Measurements from ENCODE around the gene PPL.

DNA sequence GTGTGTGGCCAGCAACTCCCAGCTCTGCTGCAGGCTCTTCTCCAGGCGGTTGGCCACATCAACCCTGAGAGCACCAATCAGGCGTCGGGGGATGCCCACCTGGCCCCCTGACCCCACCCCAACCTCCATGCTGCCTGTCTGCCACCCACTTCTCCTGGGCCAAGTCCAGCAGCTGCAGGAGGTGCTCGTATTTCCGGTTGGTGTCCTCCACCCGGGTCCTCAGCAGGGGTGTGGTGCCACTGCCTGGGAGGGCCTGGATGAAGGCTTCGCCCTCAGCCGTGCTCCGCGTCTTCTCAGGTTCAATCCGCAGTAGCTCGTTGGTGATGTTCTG is 45.1 kb downstream of the PPL start:
- TF ChIP-seq, protein P1, sequence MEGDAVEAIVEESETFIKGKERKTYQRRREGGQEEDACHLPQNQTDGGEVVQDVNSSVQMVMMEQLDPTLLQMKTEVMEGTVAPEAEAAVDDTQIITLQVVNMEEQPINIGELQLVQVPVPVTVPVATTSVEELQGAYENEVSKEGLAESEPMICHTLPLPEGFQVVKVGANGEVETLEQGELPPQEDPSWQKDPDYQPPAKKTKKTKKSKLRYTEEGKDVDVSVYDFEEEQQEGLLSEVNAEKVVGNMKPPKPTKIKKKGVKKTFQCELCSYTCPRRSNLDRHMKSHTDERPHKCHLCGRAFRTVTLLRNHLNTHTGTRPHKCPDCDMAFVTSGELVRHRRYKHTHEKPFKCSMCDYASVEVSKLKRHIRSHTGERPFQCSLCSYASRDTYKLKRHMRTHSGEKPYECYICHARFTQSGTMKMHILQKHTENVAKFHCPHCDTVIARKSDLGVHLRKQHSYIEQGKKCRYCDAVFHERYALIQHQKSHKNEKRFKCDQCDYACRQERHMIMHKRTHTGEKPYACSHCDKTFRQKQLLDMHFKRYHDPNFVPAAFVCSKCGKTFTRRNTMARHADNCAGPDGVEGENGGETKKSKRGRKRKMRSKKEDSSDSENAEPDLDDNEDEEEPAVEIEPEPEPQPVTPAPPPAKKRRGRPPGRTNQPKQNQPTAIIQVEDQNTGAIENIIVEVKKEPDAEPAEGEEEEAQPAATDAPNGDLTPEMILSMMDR (conservative IDR thresholded peaks at IDR 0.05 in 1 of 2, IDR thresholded peaks at IDR 0.05 in 1 of 2; ENCODE audit: extremely low read depth in 1 of 2, insufficient read depth in 1 of 2, low read depth in 1 of 2, low read length in 2 of 2): no peak
- TF ChIP-seq EZH2 (IDR thresholded peaks at IDR 0.05; ENCODE audit: borderline replicate concordance, low read length): no peak
